HPDE6-E6E7 (cell line): ENCODE measurements around the gene KCTD3.
A peak's percentile ranks its signal among the peaks of the same experiment; 100 is the strongest.

ENCODE experiments used
- DNase-seq: peaks from one replicate; pipeline ENCODE4 v3.0.0; 2011; ENCODE audit warnings: missing footprints; ENCODE audit errors: extremely low spot score

The KCTD3 gene

DNA sequence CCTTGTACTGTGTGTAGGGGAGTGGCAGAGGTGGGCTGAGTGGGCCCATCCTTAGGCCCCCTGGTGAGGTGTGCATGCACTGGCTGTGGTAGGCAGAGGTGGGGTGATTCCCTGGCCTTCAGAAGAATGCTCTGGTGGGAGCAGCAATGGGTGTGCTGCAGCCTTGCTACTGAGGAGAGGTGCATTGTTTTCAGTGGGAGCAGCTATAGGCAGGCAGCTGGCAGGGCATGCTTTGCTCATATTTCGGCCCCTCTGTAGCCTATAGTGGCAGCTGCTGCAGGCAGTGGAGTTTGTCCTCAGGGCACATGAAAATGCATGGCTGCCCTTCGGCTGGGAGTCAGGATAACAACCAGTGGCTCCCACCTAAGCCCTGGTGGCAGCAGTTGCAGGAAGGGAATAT, 10.1 kb upstream of the KCTD3 start:
- no peak for DNase-seq

- no peak for DNase-seq
Observed at GRCh38 chr1:215557504-215557903, 9.6 kb upstream of the KCTD3 start.

DNA sequence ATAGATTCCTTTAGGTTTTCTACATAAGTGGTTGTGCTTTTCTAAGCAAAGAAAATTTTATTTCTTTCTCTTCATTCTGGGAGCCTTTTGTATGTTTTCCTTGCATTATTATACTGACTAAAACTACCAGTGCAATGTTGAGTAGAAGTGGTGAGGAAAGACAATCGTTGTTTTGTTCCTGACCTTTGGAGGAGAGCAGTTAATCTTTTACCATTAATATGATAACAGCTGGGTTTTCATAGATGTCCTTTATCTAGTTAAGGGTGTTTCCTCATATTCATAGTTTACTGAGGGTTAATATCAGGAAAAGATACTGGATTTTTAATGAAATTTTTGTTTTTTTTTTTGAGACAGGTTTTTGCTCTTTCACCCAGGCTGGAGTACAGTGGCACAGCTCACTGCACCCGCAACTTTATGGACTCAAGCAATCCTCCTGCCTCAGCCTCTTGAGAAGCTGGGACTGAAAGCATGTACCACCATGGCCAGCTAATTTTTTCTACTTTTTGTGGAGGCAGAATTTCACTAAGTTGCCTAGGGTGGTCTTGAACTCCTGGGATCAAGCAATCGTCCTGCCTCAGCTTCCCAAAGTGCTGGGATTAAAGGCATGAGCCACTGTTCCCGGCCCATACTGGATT, 9.0 kb upstream of the KCTD3 start:
- DNase-seq = no peak

- peak; percentile 26 for DNase-seq
Observed at GRCh38 chr1:215567491-215568298, 591 bp downstream of the KCTD3 start.

GRCh38 chr1:215568299-215568692, 1.2 kb downstream of the KCTD3 start:
- DNase-seq = peak; percentile 12

- no peak for DNase-seq
Observed at GRCh38 chr1:215569986-215570824, 3.1 kb downstream of the KCTD3 start.

GRCh38 chr1:215581896-215582295, 14.8 kb downstream of the KCTD3 start:
- no peak for DNase-seq

DNA sequence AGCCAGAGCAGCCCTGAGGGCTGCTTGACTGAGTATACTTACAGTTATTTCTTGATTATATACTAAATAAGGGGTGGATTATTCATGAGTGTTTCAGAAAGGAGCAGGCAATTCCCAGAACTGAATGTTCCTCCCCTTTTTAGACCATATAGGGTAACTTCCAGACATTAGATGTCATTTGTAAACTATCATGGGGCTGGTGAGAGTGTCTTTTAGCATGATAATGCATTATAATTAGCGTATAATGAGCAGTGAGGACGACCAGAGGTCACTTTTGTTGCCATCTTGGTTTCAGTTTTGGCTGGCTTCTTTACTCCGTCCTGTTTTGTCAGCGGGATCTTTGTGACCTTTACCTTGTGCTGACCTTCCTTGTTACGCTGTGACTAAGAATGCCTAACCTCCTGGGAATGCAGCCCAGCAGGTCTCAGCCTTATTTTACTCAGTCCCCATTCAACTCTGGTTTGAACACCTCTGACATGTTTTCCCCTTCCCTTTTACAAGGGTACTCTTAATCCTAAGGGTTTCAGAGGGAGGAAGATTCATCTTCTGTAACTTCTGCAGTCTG, 16.2 kb downstream of the KCTD3 start:
- DNase-seq = peak; percentile 57

GRCh38 chr1:215584389-215584788, 17.3 kb downstream of the KCTD3 start:
- DNase-seq = no peak

GRCh38 chr1:215589650-215590435, 22.7 kb downstream of the KCTD3 start:
- DNase-seq = no peak

DNA sequence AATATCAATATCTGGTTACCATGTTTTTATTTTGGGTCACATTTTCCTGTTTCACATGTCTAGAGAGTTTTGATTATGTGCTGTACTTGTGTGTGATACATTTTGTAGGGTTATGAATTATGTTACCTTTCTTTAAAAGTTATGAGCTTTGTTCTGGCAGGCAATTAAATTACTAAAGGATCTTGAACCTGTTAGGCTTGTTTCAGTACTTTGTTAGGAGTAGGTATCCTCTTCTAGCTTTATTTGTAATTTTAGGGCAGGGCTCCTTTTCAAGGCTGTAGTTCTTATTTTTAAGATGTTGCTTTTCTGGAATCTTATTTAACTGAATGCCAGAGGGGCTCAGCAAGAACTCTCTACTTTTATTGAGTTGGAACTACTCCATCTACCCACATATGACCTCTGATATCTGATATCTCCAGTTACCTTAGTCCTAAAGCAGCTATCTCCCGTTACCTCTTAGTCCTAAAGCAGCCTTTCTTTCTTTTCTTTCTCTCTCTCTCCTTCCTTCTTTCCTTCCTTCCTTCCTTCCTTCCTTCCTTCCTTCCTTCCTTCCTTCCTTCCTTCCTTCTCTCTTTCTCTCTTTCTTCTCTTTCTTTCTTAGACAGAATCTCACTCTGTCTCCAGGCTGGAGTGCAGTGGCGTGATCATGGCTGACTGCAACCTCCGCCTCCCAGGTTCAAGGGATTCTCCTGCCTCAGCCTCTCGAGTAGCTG, 23.8 kb downstream of the KCTD3 start:
- DNase-seq = no peak

DNA sequence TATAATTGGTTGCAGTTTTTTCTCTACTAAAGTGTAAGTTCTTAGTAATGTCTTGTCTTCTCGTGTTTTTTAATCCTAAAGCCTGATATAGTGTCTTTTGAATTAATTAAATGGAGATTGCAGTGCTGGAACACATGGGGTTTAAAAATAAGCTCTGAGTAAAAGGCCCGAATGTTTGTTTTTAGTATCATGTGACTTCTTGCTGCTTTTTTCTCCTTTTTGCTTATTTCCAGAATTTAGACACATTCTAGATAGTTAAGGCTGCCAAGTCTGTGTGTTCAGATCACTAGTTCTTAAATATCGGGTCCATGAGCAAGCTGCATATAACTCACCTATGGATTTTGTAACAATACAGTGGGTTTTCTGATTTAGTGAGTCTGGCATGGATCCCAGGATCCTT, 27.5 kb downstream of the KCTD3 start:
- no peak for DNase-seq

- no peak for DNase-seq
Observed at GRCh38 chr1:215595231-215595630, 28.1 kb downstream of the KCTD3 start.

- DNase-seq = no peak
Observed at GRCh38 chr1:215597961-215598360, 30.9 kb downstream of the KCTD3 start.

- no peak for DNase-seq
Observed at GRCh38 chr1:215599418-215600074, 32.4 kb downstream of the KCTD3 start.

GRCh38 chr1:215600258-215600792, 33.2 kb downstream of the KCTD3 start:
- no peak for DNase-seq

GRCh38 chr1:215600867-215601266, 33.8 kb downstream of the KCTD3 start:
- no peak for DNase-seq

DNA sequence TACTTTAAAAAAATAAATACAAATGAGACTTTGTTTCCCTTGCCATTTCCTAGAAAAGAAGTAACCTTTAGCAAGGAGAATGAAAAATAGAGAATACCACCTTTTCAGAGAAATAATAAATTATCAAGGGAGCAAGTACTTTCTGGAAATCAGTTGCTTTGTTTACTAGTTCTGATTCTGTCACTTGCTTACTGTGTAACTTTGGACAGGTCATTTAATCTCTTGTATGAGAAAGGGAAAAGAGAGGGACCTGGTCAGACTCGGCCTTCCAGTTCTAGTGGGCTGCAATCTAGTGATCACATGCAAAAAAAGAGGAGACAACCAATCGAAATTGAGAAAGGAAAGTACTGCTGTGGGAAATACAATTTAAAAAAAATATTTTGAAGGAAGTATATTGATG, 34.2 kb downstream of the KCTD3 start:
- no peak for DNase-seq

DNA sequence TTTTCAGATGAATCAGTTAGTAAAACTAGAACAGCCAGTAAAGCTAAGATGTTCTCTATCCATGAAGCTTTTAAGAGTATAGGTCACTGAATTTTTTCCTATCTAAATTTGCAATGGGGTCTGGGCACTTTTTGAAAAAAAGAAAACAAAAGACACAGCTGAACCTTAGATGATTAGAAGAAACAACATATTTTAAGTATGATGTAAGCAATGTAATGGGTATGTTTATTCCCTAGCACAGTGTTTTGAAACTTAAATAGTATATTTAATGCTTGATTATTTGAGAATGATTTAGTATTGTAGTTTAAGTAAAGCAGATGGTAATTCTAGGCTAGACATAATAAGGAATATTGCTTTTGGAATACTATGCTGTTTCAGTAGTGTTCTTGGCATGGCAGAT, 36.2 kb downstream of the KCTD3 start:
- DNase-seq = no peak
